Measurements from ENCODE around the gene ZNF146. TPM values are rescaled to one million over a fixed set of nuclear protein-coding genes. Genes with fewer than 3 reads are reported as not detected.

The ZNF146 gene
- total and polyA plus RNA-seq, 8 donors, result 8.7 to 108 (median 23.5) TPM

GRCh38 chr19:36252047-36252446 lies 37.1 kb downstream of the ZNF146 start:
- H3K4me1 ChIP-seq, result no peaks in the 10 kb centered on the region

GRCh38 chr19:36254848-36255247 lies 39.9 kb downstream of the ZNF146 start:
- intact Hi-C loops (cut with DNase I; ENCODE audit: low total_unique reads), result no loop called here
- Histone ChIP-seq H3K4me3 (no peak overlapping the region), H3K27me3 (no peaks in the 10 kb centered on the region), H3K27ac (no peak overlapping the region), H3K36me3 (peaks cover 0 to 8% (median 2%) of the 10 kb centered on the region in 4 donors), H3K9me3 (peaks cover 0 to 86% (median 47%) of the 10 kb centered on the region in 4 donors), H3K4me1 (peaks cover 0 to 6% (median 0%) of the 10 kb centered on the region in 4 donors)
- TF ChIP-seq POLR2A (IDR thresholded peaks at IDR 0.05) (no peak), EP300 (IDR thresholded peaks at IDR 0.05) (no peak), POLR2AphosphoS5 (IDR thresholded peaks at IDR 0.05) (no peak)
- TF ChIP-seq, protein P1, sequence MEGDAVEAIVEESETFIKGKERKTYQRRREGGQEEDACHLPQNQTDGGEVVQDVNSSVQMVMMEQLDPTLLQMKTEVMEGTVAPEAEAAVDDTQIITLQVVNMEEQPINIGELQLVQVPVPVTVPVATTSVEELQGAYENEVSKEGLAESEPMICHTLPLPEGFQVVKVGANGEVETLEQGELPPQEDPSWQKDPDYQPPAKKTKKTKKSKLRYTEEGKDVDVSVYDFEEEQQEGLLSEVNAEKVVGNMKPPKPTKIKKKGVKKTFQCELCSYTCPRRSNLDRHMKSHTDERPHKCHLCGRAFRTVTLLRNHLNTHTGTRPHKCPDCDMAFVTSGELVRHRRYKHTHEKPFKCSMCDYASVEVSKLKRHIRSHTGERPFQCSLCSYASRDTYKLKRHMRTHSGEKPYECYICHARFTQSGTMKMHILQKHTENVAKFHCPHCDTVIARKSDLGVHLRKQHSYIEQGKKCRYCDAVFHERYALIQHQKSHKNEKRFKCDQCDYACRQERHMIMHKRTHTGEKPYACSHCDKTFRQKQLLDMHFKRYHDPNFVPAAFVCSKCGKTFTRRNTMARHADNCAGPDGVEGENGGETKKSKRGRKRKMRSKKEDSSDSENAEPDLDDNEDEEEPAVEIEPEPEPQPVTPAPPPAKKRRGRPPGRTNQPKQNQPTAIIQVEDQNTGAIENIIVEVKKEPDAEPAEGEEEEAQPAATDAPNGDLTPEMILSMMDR (IDR thresholded peaks at IDR 0.05), result no peak
- WGBS, 5 donors, result 85 to 96% (median 91%) methylated on average over 11 of the region's 11 CpGs
- no peak for DNase-seq

More at GRCh38 chr19:36252047-36252446, 37.1 kb downstream of the ZNF146 start:
- peaks cover 0 to 71% (median 40%) of the 10 kb centered on the region in 4 donors for H3K9me3 ChIP-seq
- H3K36me3 ChIP-seq, result peaks cover 0 to 8% (median 2%) of the 10 kb centered on the region in 4 donors
- no peak for DNase-seq
- no peaks in the 10 kb centered on the region for H3K27me3 ChIP-seq
- TF ChIP-seq, protein P1 (IDR thresholded peaks at IDR 0.05), result no peak
- TF ChIP-seq POLR2A (IDR thresholded peaks at IDR 0.05) (no peak), POLR2AphosphoS5 (IDR thresholded peaks at IDR 0.05) (no peak), EP300 (IDR thresholded peaks at IDR 0.05) (no peak)
- intact Hi-C loops (cut with DNase I; ENCODE audit: low total_unique reads), result no loop called here
- no peak overlapping the region for H3K4me3 ChIP-seq
- 70 to 87% (median 71%) methylated on average over 1 of the region's 1 CpG for WGBS, 5 donors
- H3K27ac ChIP-seq, result no peak overlapping the region

DNA sequence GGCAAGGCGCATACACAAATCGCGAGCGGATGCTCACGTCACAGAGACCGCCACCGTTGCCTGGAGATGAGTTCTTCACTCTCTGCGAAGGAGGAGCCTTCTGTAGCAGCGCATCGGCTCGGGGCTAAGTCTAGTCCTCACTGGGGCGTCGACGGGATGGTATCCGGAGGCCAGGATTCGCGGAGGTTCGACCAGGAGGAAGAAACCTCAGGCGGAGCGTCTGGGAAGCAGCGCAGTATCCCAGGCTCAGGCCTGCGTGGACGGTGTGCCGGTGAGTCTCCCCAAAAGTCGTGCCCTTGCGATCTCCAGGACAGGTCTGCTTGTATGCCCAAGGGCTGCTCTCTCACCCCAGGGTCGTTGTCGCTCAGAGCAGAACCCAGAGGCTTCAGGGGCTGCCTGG lies 40.4 kb downstream of the ZNF146 start:
- 94 to 97% (median 95%) methylated on average over 28 of the region's 28 CpGs for WGBS, 5 donors
- DNase-seq, result no peak
- H3K27ac ChIP-seq, result no peak overlapping the region
- H3K36me3 ChIP-seq, result peaks cover 0 to 8% (median 2%) of the 10 kb centered on the region in 4 donors
- H3K4me1 ChIP-seq, result peaks cover 0 to 6% (median 0%) of the 10 kb centered on the region in 4 donors
- intact Hi-C loops (cut with DNase I; ENCODE audit: low total_unique reads), result no loop called here
- H3K4me3 ChIP-seq, result no peak overlapping the region
- no peaks in the 10 kb centered on the region for H3K27me3 ChIP-seq
- H3K9me3 ChIP-seq, result peaks cover 0 to 86% (median 47%) of the 10 kb centered on the region in 4 donors
- TF ChIP-seq, protein P1 (IDR thresholded peaks at IDR 0.05), result no peak

DNA sequence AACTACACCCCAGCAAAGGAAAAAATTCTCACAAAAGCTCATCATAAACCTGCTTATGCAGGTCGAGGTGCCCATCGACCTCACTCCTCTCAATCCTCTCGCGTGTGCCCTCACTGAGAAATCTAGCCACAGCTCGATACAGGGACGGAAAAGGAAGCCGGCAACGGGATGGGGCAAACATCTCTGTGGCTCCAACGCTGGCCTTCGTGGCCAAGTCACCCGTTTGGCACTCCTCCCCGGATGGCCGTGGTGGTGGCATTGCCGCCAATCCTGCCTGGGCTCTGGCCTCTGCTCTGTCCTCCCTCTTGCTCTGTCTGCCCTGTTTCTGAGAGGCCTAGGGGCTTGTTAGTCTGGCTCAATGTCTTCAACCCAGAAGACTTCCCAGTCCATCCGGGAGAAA lies 41.2 kb downstream of the ZNF146 start:
- Histone ChIP-seq H3K27me3 (no peaks in the 10 kb centered on the region), H3K27ac (no peak overlapping the region), H3K4me3 (no peak overlapping the region), H3K4me1 (peaks cover 0 to 6% (median 0%) of the 10 kb centered on the region in 4 donors), H3K9me3 (peaks cover 0 to 84% (median 46%) of the 10 kb centered on the region in 4 donors), H3K36me3 (peaks cover 0 to 8% (median 2%) of the 10 kb centered on the region in 4 donors)
- TF ChIP-seq, protein P1 (IDR thresholded peaks at IDR 0.05), result no peak
- TF ChIP-seq POLR2A (IDR thresholded peaks at IDR 0.05), result no peak
- no peak for TF ChIP-seq POLR2AphosphoS5 (IDR thresholded peaks at IDR 0.05)
- no peak for TF ChIP-seq EP300 (IDR thresholded peaks at IDR 0.05)
- intact Hi-C loops (cut with DNase I; ENCODE audit: low total_unique reads), result no loop called here
- no peak for DNase-seq
- 89 to 98% (median 96%) methylated on average over 13 to 15 of the region's 15 CpGs for WGBS, 5 donors

Data from stomach (tissue), 9 donors.